Fibroblast of the aortic adventitia (primary cell): ENCODE data around the gene MICOS13. TPM values are rescaled to one million over a fixed set of nuclear protein-coding genes. Genes with fewer than 3 reads are reported as not detected.

Experiments used
- DNase-seq: peaks from one replicate; pipeline ENCODE4 v3.0.0-alpha.2; 2010; ENCODE audit warnings: low read depth
- H3K4me3 ChIP-seq: 2 replicates; pipeline ENCODE4 v1.5.1; 2011; ENCODE audit warnings: low read depth, mild to moderate bottlenecking, control low read depth, low read length, moderate library complexity
- total RNA-seq: library from RNA; depleted of rRNA; stranded (reverse); fragments of >200 nt; gene quantifications from 2 replicates; pipeline ENCODE4 v1.2.3, GENCODE V29; 2012; ENCODE audit warnings: low replicate concordance
- TF ChIP-seq, protein P1 (sequence below): IDR thresholded peaks from 2 replicates; pipeline ENCODE4 v1.5.1; 2011; ENCODE audit warnings: mild to moderate bottlenecking, low read length, control low read depth, inconsistent platforms; ENCODE audit not compliant: insufficient read depth

The MICOS13 gene
- total RNA-seq, 1 donor: 31.1 TPM

DNA sequence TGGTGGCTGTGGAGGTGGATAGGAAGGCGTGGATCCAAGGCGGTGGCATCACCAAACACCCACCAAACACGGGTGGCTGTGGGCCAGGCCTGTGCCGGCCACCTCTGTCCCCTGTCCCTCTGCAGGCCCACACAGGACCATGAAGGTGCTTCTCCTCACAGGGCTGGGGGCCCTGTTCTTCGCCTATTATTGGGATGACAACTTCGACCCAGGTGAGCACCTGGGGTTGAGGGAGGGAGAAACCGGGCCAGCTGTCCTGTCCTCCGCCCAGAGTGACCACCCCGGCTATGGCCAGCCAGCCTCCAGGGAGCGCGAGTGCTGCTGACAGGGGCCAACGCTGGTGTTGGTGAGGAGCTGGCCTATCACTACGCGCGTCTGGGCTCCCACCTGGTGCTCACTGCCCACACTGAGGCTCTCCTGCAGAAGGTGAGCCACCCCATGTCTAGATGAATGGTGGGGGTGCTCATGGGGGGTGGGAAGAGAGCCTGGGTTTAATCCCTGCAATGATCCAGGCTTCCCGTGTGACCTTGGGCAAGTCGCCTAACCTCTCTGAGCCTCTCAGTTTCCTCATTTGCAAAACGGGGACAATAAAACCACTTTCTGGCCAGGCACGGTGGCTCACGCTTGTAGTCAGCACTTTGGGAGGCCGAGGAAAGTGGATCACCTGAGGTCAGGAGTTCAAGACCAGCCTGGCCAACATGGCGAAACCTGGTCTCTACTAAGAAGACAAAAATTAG lies 4.5 kb upstream of the MICOS13 start:
- DNase-seq: no peak
- TF ChIP-seq, protein P1, sequence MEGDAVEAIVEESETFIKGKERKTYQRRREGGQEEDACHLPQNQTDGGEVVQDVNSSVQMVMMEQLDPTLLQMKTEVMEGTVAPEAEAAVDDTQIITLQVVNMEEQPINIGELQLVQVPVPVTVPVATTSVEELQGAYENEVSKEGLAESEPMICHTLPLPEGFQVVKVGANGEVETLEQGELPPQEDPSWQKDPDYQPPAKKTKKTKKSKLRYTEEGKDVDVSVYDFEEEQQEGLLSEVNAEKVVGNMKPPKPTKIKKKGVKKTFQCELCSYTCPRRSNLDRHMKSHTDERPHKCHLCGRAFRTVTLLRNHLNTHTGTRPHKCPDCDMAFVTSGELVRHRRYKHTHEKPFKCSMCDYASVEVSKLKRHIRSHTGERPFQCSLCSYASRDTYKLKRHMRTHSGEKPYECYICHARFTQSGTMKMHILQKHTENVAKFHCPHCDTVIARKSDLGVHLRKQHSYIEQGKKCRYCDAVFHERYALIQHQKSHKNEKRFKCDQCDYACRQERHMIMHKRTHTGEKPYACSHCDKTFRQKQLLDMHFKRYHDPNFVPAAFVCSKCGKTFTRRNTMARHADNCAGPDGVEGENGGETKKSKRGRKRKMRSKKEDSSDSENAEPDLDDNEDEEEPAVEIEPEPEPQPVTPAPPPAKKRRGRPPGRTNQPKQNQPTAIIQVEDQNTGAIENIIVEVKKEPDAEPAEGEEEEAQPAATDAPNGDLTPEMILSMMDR: no peak
- no peak overlapping the region for H3K4me3 ChIP-seq

DNA sequence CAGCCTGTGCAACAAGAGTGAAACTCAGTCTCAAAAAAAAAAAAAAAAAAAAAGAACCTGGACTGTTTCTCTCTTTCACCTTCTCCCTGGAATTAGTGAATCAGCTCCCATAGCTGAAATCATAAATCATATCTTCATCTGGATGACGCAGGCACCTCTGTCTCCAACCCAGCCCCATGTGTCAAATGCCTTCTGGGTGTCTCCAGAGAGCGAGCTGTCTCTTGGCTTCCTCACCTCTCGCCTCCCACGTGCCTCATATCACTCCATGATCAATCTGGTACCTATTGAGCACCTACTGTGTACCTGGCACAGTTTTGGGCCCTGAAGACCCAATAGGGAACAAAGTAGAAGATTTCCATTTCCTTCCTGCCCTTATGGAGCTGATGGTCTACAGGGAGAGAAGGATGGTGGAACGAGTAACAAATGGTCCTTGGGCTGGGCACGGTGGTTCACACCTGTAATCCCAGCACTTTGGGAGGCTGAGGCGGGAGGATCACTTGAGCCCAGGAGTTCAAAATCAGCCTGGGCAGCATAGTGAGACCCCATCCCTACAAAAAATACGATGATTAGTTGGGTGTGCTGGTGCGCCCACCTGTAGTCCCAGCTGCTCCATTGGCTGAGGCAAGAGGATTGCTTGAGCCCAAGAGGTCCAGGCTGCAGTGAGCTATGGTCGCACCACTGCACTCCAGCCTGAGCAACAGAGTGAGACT lies 3.0 kb upstream of the MICOS13 start:
- TF ChIP-seq, protein P1: no peak
- H3K4me3 ChIP-seq: no peak overlapping the region
- DNase-seq: no peak

DNA sequence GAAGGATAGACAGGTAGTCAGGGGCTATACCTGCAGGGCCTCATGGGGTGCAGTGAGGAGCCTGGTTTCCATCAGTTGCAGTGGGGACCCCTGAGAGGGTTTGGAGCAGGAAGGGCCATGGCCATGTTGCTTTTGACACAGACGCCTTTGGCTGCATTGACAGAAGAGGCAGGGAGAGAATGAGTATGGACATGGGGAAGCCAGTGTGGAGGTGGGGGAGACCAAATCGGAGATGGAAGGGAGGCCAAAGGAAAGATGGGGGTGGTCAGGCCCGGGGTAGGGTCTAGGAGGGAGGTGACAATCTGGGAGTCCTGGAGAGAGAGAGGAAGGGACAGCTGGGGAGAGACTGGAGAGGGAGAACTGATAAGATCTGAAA lies 1.8 kb upstream of the MICOS13 start:
- no peak for DNase-seq
- no peak overlapping the region for H3K4me3 ChIP-seq
- TF ChIP-seq, protein P1: no peak

DNA sequence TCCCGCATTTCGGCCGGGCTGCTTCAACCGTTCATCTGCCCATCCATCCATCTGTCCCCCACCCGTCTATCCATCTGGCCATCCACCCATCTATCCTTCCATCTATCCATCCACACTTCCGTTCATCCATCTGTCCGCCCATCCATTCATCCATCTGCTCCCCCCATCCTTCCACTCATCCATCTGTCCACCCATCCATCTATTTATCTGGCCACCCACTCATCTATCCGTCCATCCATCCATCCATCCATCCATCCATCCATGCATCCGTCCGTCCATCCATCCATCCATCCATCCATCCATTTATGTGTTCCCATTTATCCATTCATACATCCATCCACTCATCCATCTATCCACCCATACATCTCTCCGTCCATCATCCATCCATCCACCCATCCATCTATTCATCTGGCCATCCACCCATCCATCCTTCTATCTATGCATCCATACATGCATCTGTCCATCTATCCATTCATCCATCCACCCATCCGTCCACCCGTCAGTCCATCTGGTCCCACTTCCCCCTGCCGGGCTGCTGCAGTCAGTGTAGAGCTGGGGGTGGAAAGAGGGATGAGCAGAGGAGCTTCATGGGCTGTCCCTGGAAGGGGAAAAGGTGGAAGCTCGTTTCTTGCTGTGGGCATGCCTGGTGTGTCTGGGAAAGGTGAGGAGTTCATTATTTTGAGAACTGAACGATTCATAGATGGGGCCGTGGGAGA lies 1.2 kb upstream of the MICOS13 start:
- peak overlapping the region; percentile 94 for H3K4me3 ChIP-seq
- no peak for DNase-seq
- TF ChIP-seq, protein P1: no peak

DNA sequence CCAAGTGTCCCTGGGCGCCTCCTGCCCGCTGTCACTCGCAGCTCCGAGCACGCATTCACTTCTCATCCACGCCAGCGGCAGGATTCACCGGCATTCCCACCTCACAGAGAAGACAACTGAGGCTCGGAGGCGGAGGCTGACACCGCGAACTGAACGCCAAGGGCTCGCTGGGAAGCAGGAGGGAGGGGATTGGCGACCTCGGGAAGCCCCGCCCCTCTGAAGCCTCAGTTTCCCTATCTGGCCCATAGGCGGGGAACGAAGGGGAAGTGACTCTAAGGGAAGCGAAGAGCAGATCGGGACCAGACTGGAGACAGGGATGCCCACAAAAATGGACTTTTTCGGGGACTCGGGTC lies 256 bp downstream of the MICOS13 start:
- TF ChIP-seq, protein P1: peak; percentile 5
- no peak for DNase-seq
- H3K4me3 ChIP-seq: peak overlapping the region; percentile 94

DNA sequence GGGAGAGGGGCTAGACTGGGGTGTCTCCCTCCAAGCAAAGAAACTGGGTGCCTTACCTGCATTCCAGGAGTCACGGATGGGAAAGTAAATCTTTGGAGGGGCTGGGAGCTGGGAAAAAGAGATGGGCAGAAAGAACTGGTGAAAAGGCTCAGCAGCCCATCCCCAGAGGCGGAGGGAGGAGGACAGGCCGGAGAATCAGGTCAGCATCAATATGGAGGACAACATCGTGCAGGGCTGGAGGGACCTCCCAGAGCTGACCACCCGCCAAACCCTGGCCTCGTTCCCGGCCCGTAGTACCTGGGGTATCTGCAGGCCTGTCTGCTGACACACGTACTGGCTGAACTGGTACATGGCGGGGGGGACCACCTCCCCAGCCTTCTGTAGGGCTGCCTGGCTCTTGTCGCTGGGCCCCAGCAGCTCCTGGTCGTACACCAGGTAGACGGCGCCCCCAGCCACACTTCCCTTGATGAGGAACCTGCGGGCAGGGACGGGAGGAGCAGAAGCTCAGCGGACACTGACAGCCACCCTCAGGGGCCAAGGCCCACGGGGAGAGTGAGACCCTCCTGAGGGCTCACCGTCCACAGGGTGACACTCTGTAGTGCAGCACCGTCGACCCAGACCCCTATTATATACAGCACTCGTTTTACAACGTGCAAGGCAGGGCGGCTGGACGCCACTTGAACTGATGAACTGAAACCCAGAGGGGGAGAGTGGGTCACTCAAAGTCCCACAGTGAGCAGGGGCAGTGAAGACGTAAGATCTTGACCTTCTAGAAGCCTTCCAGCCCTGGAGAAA lies 830 bp downstream of the MICOS13 start:
- DNase-seq: no peak
- peak overlapping the region; percentile 94 for H3K4me3 ChIP-seq
- TF ChIP-seq, protein P1: no peak
